Measurements from ENCODE around the gene RFT1. TPM values are rescaled to one million over a fixed set of nuclear protein-coding genes. Genes with fewer than 3 reads are reported as not detected.

Gene RFT1
- total RNA-seq, 4 donors from 2014 or later: 4.9 to 18.2 (median 12.8) TPM

GRCh38 chr3:53140847-53141845 is 10.9 kb upstream of the RFT1 start:
- H3K4me3 ChIP-seq: no peak overlapping the region
- H3K27ac ChIP-seq: no peak overlapping the region
- no peak for DNase-seq
- intact Hi-C loops (cut with DNase I): no loop called here
- no peaks in the 10 kb centered on the region for H3K27me3 ChIP-seq
- no peak for TF ChIP-seq POLR2A (IDR thresholded peaks at IDR 0.05)
- no peak for TF ChIP-seq CTCF (IDR thresholded peaks at IDR 0.05)
- peaks cover 0 to 17% (median 4%) of the 10 kb centered on the region in 3 donors for H3K4me1 ChIP-seq
- no peaks in the 10 kb centered on the region for H3K36me3 ChIP-seq
- no peaks in the 10 kb centered on the region for H3K9me3 ChIP-seq
- WGBS, 2 donors: 59 to 60% methylated on average over 4 to 6 of the region's 6 CpGs

GRCh38 chr3:53139906-53140846 is 9.9 kb upstream of the RFT1 start:
- Histone ChIP-seq H3K4me3 (no peak overlapping the region), H3K4me1 (peaks cover 0 to 23% (median 8%) of the 10 kb centered on the region in 3 donors), H3K27me3 (no peaks in the 10 kb centered on the region), H3K9me3 (no peaks in the 10 kb centered on the region), H3K36me3 (no peaks in the 10 kb centered on the region), H3K27ac (no peak overlapping the region)
- intact Hi-C loops (cut with DNase I): no loop called here
- 45 to 49% methylated on average over 5 to 6 of the region's 6 CpGs for WGBS, 2 donors
- no peak for TF ChIP-seq CTCF (IDR thresholded peaks at IDR 0.05)
- no peak for TF ChIP-seq POLR2A (IDR thresholded peaks at IDR 0.05)
- no peak for DNase-seq

- H3K27ac ChIP-seq: no peak overlapping the region
- WGBS, 2 donors: 86 to 93% methylated on average over 4 of the region's 4 CpGs
- H3K4me1 ChIP-seq: peaks cover 0 to 30% (median 8%) of the 10 kb centered on the region in 3 donors
- no peaks in the 10 kb centered on the region for H3K9me3 ChIP-seq
- H3K4me3 ChIP-seq: no peak overlapping the region
- H3K36me3 ChIP-seq: no peaks in the 10 kb centered on the region
- TF ChIP-seq CTCF (IDR thresholded peaks at IDR 0.05): no peak
- no peak for TF ChIP-seq POLR2A (IDR thresholded peaks at IDR 0.05)
- intact Hi-C loops (cut with DNase I): no loop called here
- DNase-seq: no peak
- no peaks in the 10 kb centered on the region for H3K27me3 ChIP-seq
Measured at GRCh38 chr3:53137835-53138446, 7.7 kb upstream of the RFT1 start.

GRCh38 chr3:53137221-53137620 is 7.0 kb upstream of the RFT1 start:
- Histone ChIP-seq H3K27me3 (no peaks in the 10 kb centered on the region), H3K27ac (no peak overlapping the region), H3K9me3 (no peaks in the 10 kb centered on the region), H3K36me3 (no peaks in the 10 kb centered on the region), H3K4me3 (no peak overlapping the region), H3K4me1 (peaks cover 0 to 30% (median 8%) of the 10 kb centered on the region in 3 donors)
- WGBS, 2 donors: 56 to 60% methylated on average over 2 of the region's 2 CpGs
- DNase-seq: no peak
- TF ChIP-seq POLR2A (IDR thresholded peaks at IDR 0.05): no peak
- TF ChIP-seq CTCF (IDR thresholded peaks at IDR 0.05): no peak
- intact Hi-C loops (cut with DNase I): no loop called here

Data from esophagus squamous epithelium (tissue), 5 donors.